ENCODE data around the gene PXDC1. TPM values are rescaled to one million over a fixed set of nuclear protein-coding genes. Genes with fewer than 3 reads are reported as not detected.

The PXDC1 gene
- total RNA-seq, 5 donors from 2014 or later (not counting 1 experiment from before 2014, with no cell fraction given), result 0.30 to 1.2 (median 0.41) TPM

DNA sequence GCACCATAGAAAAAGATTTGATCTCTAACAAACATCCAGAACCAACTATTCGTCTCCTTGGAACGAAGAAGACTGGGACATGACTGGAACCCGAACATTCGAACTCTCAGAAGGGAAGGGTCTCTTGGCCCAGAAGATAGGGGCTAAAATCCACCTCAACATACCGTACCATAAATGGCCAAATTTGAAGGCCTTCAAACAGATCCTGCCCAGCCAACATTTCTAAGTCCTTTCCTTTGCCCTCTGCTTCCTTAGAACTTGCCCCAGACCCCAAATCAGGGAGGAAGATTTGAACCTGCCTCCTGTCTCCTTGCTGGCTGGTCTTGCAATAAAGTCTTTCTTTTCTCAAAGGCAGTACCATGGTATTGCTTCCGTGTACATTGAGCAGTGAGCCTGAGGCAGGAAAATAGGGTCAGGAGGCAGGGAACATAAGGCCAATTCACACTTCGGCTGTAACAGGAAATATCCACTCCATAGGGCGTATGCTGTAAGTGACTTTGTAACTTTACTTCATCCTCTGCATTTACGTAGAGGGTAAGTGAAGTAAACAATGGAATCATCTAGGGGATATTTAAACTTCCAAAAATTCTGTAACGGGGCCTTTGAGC, 1.8 kb upstream of the PXDC1 start:
- Mint-ChIP-seq H3K4me3 (peak overlapping the region; percentile 60 to 72 (median 67)), H3K4me1 (peaks cover 3 to 12% (median 7%) of the 10 kb centered on the region in 3 donors), H3K9me3 (no peaks in the 10 kb centered on the region), H3K27ac (no peak overlapping the region), H3K36me3 (no peaks in the 10 kb centered on the region), H3K27me3 (peaks cover 29 to 44% of the 10 kb centered on the region in 2 donors)
- H3K9me3 ChIP-seq, result no peaks in the 10 kb centered on the region
- no peaks in the 10 kb centered on the region for H3K36me3 ChIP-seq (ENCODE audit: control insufficient read depth in 2 of 2, extremely low read depth in 1 of 2, insufficient read depth in 1 of 2, low read length in 1 of 2)
- peaks cover 2 to 50% of the 10 kb centered on the region in 2 experiments for H3K27me3 ChIP-seq (replicated peaks in 1 of 2; ENCODE audit: control insufficient read depth in 2 of 2, extremely low read depth in 1 of 2, insufficient read depth in 2 of 2, low read length in 1 of 2)
- H3K4me1 ChIP-seq (ENCODE audit: control insufficient read depth in 1 of 2, extremely low read depth in 1 of 2, insufficient read depth in 2 of 2, low read length in 2 of 2), result peaks cover 0 to 16% of the 10 kb centered on the region in 2 experiments
- ChIA-PET POLR2A (interaction anchor here in 1 of 2 donors (0.6 kb wide), 1 partner anchor 182 kb away, joined by 5 read pairs; no protein-coding TSS in a partner anchor), CTCF (interaction anchor here in 1 of 2 donors (0.5 kb wide), 1 partner anchor 489 kb away, joined by 4 read pairs; no protein-coding TSS in a partner anchor)
- ATAC-seq (replicated peaks in 1 of 4) (no peak), DNase-seq (no peak)
- H3K27ac ChIP-seq (ENCODE audit: low read length), result no peak overlapping the region
- 89% methylated on average over 6 of the region's 10 CpGs for WGBS (ENCODE audit: insufficient coverage)
- H3K4me3 ChIP-seq (ENCODE audit: control insufficient read depth in 1 of 2, extremely low read depth in 1 of 2, low read length in 1 of 2), result no peak overlapping the region

DNA sequence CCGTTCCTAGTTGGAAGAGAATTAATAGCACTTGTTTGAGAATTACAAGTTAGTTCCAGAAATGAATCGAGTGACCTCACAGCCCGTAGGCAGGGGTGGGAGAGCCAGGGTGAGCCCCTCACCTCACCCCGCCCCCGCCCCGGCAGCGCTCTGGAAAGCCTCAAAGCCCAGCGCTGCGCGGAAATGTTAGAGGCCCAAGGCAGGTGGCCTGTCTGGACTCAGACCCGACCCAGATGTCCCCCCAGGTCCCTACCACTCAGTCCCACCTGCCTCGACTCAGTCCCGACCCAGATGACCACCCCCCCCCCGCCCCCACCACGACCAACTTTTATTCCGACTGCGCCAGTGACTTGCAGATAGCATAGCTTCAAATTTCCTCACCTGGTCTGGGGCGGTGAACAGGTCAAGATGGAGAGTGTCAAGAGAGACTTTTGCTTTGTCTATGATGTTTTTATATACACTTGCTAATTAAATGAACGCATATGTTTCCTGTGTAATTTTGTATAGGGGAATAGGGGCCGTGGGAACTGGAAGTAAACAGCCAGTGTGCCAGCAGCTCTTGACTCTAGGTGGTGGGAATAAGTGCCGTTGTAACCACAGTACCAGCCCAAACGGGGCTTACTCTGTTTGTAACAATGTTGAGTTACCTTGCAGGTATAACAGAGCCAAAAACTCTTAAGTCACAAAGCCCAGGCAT, 1.2 kb upstream of the PXDC1 start:
- peaks cover 3 to 12% (median 7%) of the 10 kb centered on the region in 3 donors for H3K4me1 Mint-ChIP-seq
- WGBS (ENCODE audit: insufficient coverage), result 38% methylated on average over 8 of the region's 22 CpGs
- ATAC-seq (replicated peaks in 1 of 4) (no peak), DNase-seq (no peak)
- no peaks in the 10 kb centered on the region for H3K9me3 ChIP-seq
- no peaks in the 10 kb centered on the region for H3K36me3 ChIP-seq (ENCODE audit: control insufficient read depth in 2 of 2, extremely low read depth in 1 of 2, insufficient read depth in 1 of 2, low read length in 1 of 2)
- H3K9me3 Mint-ChIP-seq, result no peaks in the 10 kb centered on the region
- no peak overlapping the region for H3K27ac Mint-ChIP-seq
- no peak overlapping the region for H3K27ac ChIP-seq (ENCODE audit: low read length)
- peak overlapping the region; percentile 31 to 50 for H3K4me3 ChIP-seq (ENCODE audit: control insufficient read depth in 1 of 2, extremely low read depth in 1 of 2, low read length in 1 of 2)
- H3K27me3 Mint-ChIP-seq, result peaks cover 29 to 44% of the 10 kb centered on the region in 2 donors
- no peaks in the 10 kb centered on the region for H3K36me3 Mint-ChIP-seq
- H3K4me1 ChIP-seq (ENCODE audit: control insufficient read depth in 1 of 2, extremely low read depth in 1 of 2, insufficient read depth in 2 of 2, low read length in 2 of 2), result peaks cover 0 to 16% of the 10 kb centered on the region in 2 experiments
- peak overlapping the region; percentile 60 to 72 (median 67) for H3K4me3 Mint-ChIP-seq
- POLR2A ChIA-PET, result interaction anchor here in 1 of 2 donors (0.6 kb wide), 1 partner anchor 183 kb away, joined by 5 read pairs; no protein-coding TSS in a partner anchor
- CTCF ChIA-PET, result interaction anchor here in 1 of 2 donors (0.5 kb wide), 1 partner anchor 489 kb away, joined by 4 read pairs; no protein-coding TSS in a partner anchor
- peaks cover 2 to 52% of the 10 kb centered on the region in 2 experiments for H3K27me3 ChIP-seq (replicated peaks in 1 of 2; ENCODE audit: control insufficient read depth in 2 of 2, extremely low read depth in 1 of 2, insufficient read depth in 2 of 2, low read length in 1 of 2)

DNA sequence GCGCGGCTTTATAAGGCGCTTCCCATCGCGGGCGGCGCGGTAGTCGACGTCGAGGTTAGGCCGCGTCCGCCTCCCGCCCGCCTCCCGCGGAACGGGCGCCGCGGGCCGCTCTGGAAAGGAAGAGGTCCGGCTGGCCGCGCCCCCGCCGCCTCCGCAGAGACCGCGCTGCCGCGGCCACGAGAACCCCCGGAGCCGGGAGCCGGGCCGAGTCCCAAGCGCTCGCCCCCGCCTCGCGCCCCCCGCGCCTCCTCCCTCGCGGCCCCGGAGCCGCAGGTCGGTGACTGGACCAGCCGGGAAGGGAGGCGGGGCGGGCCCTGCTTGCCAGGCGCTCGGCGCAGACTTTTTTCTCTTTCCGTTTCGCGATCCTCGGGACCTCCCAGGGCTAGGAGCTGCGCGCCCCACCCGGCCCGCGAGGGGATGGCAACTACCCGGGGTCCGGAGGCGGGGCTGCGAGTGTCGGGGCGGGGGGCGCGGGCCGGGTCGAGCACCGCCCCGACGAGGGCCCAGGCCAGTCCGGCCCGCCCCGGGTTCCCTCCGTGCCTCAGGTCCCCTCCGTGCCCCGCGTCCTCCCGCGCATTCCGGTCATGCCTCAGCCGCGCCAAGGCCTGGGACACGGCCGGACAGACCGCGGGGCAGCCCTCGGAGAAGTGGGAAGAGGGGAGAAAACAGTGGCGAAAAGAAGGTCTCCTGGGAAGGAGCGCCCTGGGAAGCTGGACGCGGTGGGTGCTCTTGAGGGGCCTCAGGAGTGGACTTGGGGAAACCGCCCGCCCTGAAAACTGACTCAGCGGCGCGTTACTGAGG, 417 bp upstream of the PXDC1 start:
- Mint-ChIP-seq H3K4me3 (peak overlapping the region; percentile 43 to 67 (median 63)), H3K27me3 (peaks cover 29 to 48% of the 10 kb centered on the region in 2 donors), H3K9me3 (no peaks in the 10 kb centered on the region), H3K27ac (no peak overlapping the region), H3K4me1 (peaks cover 3 to 12% (median 7%) of the 10 kb centered on the region in 3 donors), H3K36me3 (no peaks in the 10 kb centered on the region)
- peak; percentile 68 to 84 (median 71) for ATAC-seq (replicated peaks in 1 of 4)
- Histone ChIP-seq H3K36me3 (ENCODE audit: control insufficient read depth in 2 of 2, extremely low read depth in 1 of 2, insufficient read depth in 1 of 2, low read length in 1 of 2) (no peaks in the 10 kb centered on the region), H3K27ac (ENCODE audit: low read length) (no peak overlapping the region), H3K9me3 (no peaks in the 10 kb centered on the region), H3K27me3 (replicated peaks in 1 of 2; ENCODE audit: control insufficient read depth in 2 of 2, extremely low read depth in 1 of 2, insufficient read depth in 2 of 2, low read length in 1 of 2) (peaks cover 2 to 58% of the 10 kb centered on the region in 2 experiments), H3K4me1 (ENCODE audit: control insufficient read depth in 1 of 2, extremely low read depth in 1 of 2, insufficient read depth in 2 of 2, low read length in 2 of 2) (peaks cover 0 to 16% of the 10 kb centered on the region in 2 experiments), H3K4me3 (ENCODE audit: control insufficient read depth in 1 of 2, extremely low read depth in 1 of 2, low read length in 1 of 2) (peak overlapping the region; percentile 31 to 50)
- peak in 32 of 35 experiments; percentile 12 to 69 (median 42) for DNase-seq
- CTCF ChIA-PET, result no interaction called here
- POLR2A ChIA-PET, result no interaction called here
- WGBS (ENCODE audit: insufficient coverage), result 1% methylated on average over 104 of the region's 104 CpGs

DNA sequence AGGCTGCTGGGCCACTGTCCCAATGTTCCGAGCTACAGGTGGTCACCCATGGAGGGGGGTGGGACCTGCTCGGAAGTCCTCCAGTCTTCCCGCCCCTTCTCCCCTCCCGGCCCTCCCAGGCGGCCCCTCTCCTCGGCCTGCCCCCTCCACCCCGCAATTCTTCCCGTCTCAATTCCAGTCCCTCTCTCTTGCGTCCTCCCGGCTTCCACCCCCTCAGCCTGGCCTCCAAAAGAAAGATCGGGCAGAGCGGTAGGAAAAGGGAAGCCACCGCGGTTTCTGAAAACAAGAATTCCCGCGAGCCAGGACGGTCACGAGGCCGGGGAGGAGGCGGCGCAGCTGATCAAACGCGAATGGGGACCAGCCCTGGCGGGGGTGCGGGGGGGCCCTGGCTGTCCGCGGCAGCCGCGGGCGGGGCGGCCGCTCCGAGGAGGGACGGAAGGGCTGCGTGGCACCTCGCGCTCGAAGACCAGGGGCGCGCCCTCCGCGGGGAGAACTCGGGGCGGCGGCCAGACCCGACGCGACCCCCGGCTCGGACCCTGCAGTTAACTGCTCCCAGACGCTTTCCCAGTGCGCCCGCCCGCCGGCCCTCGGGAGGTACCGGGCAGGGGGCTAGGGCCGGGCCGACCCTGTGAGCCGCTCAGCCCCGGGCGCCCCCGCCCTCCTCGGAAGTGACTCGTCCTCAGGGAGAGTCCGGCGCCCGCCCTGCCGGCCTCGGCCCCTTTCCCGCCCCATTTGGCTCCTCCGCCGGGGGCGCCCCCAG, 1.0 kb downstream of the PXDC1 start:
- POLR2A ChIA-PET, result interaction anchor here in 1 of 2 donors (0.6 kb wide), 1 partner anchor 105 kb away, joined by 6 read pairs; no protein-coding TSS in a partner anchor
- 2% methylated on average over 69 of the region's 74 CpGs for WGBS (ENCODE audit: insufficient coverage)
- peak in 1 of 35 experiments; percentile 20 for DNase-seq

DNA sequence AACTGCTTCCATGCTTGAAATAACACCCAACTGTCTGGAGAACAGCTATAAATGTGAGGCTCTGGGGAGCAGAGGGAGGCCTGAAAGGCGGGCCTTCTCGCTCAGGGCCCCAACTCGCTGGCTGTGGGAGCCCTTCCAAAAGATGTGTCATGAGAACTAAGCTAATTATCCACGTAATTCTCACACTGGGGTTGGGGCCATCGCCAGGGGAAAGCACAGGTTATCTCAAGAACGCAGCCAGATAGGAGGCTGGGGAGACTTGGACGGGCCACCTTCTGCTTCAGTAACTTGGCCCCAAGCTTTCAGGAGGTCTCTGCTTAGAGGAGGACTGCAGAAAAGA, 1.6 kb downstream of the PXDC1 start:
- no peaks in the 10 kb centered on the region for H3K9me3 ChIP-seq
- H3K4me1 ChIP-seq (ENCODE audit: control insufficient read depth in 1 of 2, extremely low read depth in 1 of 2, insufficient read depth in 2 of 2, low read length in 2 of 2), result peaks cover 0 to 16% of the 10 kb centered on the region in 2 experiments
- Mint-ChIP-seq H3K9me3 (no peaks in the 10 kb centered on the region), H3K27me3 (peaks cover 34 to 48% of the 10 kb centered on the region in 2 donors), H3K4me3 (peak overlapping the region; percentile 52 to 63 (median 63)), H3K4me1 (peaks cover 5 to 16% (median 12%) of the 10 kb centered on the region in 3 donors), H3K36me3 (no peaks in the 10 kb centered on the region), H3K27ac (no peak overlapping the region)
- POLR2A ChIA-PET, result interaction anchor here in 1 of 2 donors (0.6 kb wide), 1 partner anchor 105 kb away, joined by 6 read pairs; no protein-coding TSS in a partner anchor
- H3K27ac ChIP-seq (ENCODE audit: low read length), result no peak overlapping the region
- ATAC-seq (replicated peaks in 1 of 4) (no peak), DNase-seq (no peak)
- H3K27me3 ChIP-seq (replicated peaks in 1 of 2; ENCODE audit: control insufficient read depth in 2 of 2, extremely low read depth in 1 of 2, insufficient read depth in 2 of 2, low read length in 1 of 2), result peaks cover 2 to 60% of the 10 kb centered on the region in 2 experiments
- CTCF ChIA-PET, result interaction anchor here in 1 of 2 donors (1.4 to 1.6 kb wide), 2 partner anchors 260 to 268 kb away, joined by 3 read pairs; no protein-coding TSS in a partner anchor
- 85% methylated on average over 7 of the region's 7 CpGs for WGBS (ENCODE audit: insufficient coverage)
- H3K36me3 ChIP-seq (ENCODE audit: control insufficient read depth in 2 of 2, extremely low read depth in 1 of 2, insufficient read depth in 1 of 2, low read length in 1 of 2), result no peaks in the 10 kb centered on the region
- no peak overlapping the region for H3K4me3 ChIP-seq (ENCODE audit: control insufficient read depth in 1 of 2, extremely low read depth in 1 of 2, low read length in 1 of 2)

More for the DNA sequence above, 1.0 kb downstream of the PXDC1 start:
- Histone ChIP-seq H3K27me3 (replicated peaks in 1 of 2; ENCODE audit: control insufficient read depth in 2 of 2, extremely low read depth in 1 of 2, insufficient read depth in 2 of 2, low read length in 1 of 2) (peaks cover 2 to 60% of the 10 kb centered on the region in 2 experiments), H3K4me1 (ENCODE audit: control insufficient read depth in 1 of 2, extremely low read depth in 1 of 2, insufficient read depth in 2 of 2, low read length in 2 of 2) (peaks cover 0 to 16% of the 10 kb centered on the region in 2 experiments), H3K9me3 (no peaks in the 10 kb centered on the region), H3K36me3 (ENCODE audit: control insufficient read depth in 2 of 2, extremely low read depth in 1 of 2, insufficient read depth in 1 of 2, low read length in 1 of 2) (no peaks in the 10 kb centered on the region), H3K27ac (ENCODE audit: low read length) (no peak overlapping the region), H3K4me3 (ENCODE audit: control insufficient read depth in 1 of 2, extremely low read depth in 1 of 2, low read length in 1 of 2) (peak overlapping the region; percentile 32 to 35)
- Mint-ChIP-seq H3K4me3 (peak overlapping the region; percentile 52 to 63 (median 63)), H3K27ac (no peak overlapping the region), H3K4me1 (peaks cover 5 to 16% (median 12%) of the 10 kb centered on the region in 3 donors), H3K9me3 (no peaks in the 10 kb centered on the region), H3K27me3 (peaks cover 34 to 48% of the 10 kb centered on the region in 2 donors), H3K36me3 (no peaks in the 10 kb centered on the region)
- CTCF ChIA-PET, result interaction anchor here in 1 of 2 donors (1.4 to 1.6 kb wide), 2 partner anchors 259 to 267 kb away, joined by 3 read pairs; no protein-coding TSS in a partner anchor
- peak; percentile 6 to 18 (median 8) for ATAC-seq (replicated peaks in 1 of 4)

All from T-cell (primary cell).